ENCODE results near the gene OIT3.
"Not testable (repeated sequence)": the region's sequence is repeated elsewhere in the genome, so short reads cannot be mapped to it uniquely, and the experiment has no call there.

The OIT3 gene

DNA sequence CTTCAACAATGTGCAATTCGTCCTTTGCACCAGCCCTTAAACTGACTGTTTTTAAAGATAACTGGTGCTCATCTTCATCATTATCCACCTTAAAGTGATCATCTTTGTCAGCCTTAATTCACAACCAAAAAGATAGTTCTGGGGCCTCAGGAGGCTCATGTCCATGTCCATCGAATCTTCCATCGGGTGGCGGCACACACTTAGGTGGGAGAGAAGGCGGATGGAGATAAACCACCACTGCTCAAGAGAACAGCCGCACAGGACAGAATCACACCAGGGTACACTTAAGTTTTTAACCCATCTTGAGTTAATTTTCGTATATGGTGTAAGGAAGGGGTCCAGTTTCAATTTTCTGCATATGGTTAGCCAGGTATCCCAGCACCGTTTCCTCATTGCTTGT is 24.8 kb downstream of the OIT3 start:
- DNase-seq (ENCODE audit: low spot score in 2 of 2) (no peak), ATAC-seq (no peak)
- Mint-ChIP-seq H3K9me3 (peaks cover 14% of the 10 kb centered on the region), H3K36me3 (no peaks in the 10 kb centered on the region), H3K27ac (no peak overlapping the region), H3K4me3 (no peak overlapping the region), H3K4me1 (no peaks in the 10 kb centered on the region)

DNA sequence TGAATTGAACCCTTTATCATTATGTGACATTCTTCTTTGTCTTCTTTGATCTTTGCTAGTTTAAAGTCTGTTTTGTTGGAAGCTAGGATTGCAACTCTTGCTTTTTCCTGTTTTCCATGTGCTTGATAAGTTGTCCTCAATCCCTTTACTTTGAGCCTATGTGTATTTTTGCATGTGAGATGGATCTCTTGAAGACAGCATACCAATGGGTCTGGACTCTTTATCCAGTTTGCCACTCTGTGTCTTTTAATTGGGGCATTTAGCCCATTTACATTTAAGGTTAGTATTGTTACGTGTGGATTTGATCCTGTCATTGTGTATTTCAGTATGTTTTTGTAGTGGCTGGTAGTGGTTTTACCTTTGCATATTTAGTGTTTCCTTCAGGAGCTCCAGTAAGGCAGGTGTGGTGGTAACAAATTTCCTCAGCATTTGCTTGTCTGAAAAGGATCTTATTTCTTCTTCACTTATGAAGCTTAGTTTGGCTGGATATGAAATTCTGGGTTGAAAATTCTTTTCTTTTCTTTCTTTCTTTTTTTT is 27.7 kb downstream of the OIT3 start:
- not testable (repeated sequence) for H3K4me1 Mint-ChIP-seq; H3K4me3 Mint-ChIP-seq; DNase-seq (ENCODE audit: low spot score in 2 of 2); ATAC-seq; H3K36me3 Mint-ChIP-seq; H3K27ac Mint-ChIP-seq
- peaks cover 14% of the 10 kb centered on the region for H3K9me3 Mint-ChIP-seq

DNA sequence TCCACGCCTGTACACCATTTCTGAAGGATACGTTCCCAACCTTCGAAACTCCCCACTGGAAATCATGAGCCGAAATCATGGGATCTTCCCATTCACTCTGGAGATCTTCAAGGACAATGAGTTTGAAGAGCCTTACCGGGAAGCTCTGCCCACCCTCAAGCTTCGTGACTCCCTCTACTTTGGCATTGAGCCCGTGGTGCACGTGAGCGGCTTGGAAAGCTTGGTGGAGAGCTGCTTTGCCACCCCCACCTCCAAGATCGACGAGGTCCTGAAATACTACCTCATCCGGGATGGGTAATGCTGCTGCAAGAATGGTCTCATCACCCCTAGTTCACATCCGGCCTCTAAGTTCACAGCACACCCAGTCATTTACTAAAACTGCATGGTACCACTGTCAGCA is 30.8 kb downstream of the OIT3 start:
- ATAC-seq: no peak
- Mint-ChIP-seq H3K4me3 (no peak overlapping the region), H3K36me3 (no peaks in the 10 kb centered on the region), H3K27ac (no peak overlapping the region), H3K4me1 (no peaks in the 10 kb centered on the region), H3K9me3 (peaks cover 14% of the 10 kb centered on the region)
- no peak for DNase-seq (ENCODE audit: low spot score in 2 of 2)

DNA sequence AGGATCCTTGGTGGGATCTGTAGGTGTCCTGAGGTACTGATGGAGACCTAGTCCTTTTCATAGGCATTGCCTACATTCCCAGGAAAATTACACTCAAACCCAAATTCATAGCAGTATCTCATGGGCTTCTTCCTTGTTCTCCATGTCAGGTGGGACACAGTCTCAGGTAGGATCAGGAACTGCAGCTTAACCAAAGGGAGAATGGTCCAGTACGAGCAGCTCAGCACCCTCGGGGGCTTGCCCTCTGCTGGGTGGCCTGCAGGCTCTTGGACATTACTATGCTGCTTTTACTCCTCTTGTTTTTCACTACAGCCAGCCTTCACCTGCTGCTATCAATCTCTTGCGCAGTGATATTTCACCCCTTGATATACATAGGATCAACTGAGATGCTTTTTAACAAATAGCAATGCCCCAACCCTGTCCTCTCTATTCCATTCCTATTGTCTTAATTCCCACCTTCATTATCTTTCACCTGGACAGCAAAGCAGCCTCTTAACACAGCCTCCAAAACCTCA is 32.5 kb downstream of the OIT3 start:
- ATAC-seq (no peak), DNase-seq (ENCODE audit: low spot score in 2 of 2) (no peak)
- Mint-ChIP-seq H3K36me3 (no peaks in the 10 kb centered on the region), H3K4me3 (no peak overlapping the region), H3K27ac (no peak overlapping the region), H3K4me1 (no peaks in the 10 kb centered on the region), H3K9me3 (peaks cover 6% of the 10 kb centered on the region)

DNA sequence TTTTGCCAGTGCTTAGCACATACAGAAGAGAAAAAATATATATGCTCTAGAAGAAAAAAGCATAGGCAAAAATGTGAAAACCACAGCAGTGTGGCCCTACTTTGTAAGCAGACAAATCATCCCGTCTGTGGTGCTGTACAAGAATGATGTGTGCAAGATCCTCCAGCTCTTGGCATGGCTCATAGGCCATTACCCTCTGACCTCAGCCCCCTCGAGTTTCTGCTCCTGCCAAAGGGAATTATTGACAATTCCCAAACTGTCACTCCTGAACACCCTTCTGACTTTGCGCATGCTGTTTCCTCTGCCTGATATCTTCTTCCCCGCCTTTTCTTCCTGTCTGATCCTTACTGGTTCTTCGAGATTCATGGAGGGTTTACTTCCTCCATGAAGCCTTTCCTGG is 33.9 kb downstream of the OIT3 start:
- peaks cover under 1% of the 10 kb centered on the region for H3K9me3 Mint-ChIP-seq
- H3K4me3 Mint-ChIP-seq: no peak overlapping the region

DNA sequence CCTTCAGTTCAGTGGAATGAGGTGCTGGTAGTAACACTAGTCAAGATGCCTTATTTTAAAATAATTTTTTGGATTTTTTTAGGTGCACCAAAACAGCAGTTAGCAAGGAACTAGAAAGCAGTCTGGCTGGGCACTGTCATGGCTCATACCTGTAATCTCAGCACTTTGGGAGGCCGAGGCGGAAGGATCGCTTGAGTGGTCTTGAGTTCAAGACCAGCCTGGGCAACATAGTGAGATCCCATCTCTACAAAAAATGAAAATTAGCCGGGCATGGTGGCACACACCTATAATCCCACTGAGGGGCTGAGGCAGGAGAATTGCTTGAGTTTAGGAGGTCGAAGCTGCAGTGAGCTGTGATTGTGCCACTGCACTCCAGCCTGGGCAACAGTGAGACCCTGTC is 35.3 kb downstream of the OIT3 start:
- Mint-ChIP-seq H3K36me3 (no peaks in the 10 kb centered on the region), H3K4me1 (no peaks in the 10 kb centered on the region), H3K9me3 (no peaks in the 10 kb centered on the region), H3K4me3 (no peak overlapping the region), H3K27ac (no peak overlapping the region)
- no peak for DNase-seq (ENCODE audit: low spot score in 2 of 2)
- no peak for ATAC-seq

More for the DNA sequence above, 33.9 kb downstream of the OIT3 start:
- no peak for DNase-seq (ENCODE audit: low spot score in 2 of 2)
- Mint-ChIP-seq H3K27ac (no peak overlapping the region), H3K36me3 (no peaks in the 10 kb centered on the region), H3K4me1 (no peaks in the 10 kb centered on the region)
- no peak for ATAC-seq

DNA sequence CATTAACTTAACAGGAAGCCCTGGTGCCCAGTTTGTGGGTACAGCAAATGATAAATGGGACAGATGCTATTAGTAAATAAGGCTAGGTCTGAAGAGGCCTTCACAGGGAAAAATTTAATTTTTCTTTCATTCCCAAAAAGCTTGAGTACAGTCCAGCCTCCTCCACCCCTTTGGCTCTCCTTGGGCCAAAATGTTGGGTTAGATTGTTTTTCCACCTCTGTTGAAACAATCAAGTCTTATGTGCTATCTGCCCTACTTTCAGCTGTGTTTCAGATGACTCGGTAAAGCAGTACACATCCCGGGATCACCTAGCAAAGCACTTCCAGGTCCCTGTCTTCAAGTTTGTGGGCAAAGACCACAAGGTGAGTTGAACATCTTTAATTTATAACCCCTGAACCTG is 36.7 kb downstream of the OIT3 start:
- DNase-seq (ENCODE audit: low spot score in 2 of 2) (no peak), ATAC-seq (no peak)
- Mint-ChIP-seq H3K4me1 (no peaks in the 10 kb centered on the region), H3K27ac (no peak overlapping the region), H3K36me3 (no peaks in the 10 kb centered on the region), H3K4me3 (no peak overlapping the region), H3K9me3 (no peaks in the 10 kb centered on the region)

DNA sequence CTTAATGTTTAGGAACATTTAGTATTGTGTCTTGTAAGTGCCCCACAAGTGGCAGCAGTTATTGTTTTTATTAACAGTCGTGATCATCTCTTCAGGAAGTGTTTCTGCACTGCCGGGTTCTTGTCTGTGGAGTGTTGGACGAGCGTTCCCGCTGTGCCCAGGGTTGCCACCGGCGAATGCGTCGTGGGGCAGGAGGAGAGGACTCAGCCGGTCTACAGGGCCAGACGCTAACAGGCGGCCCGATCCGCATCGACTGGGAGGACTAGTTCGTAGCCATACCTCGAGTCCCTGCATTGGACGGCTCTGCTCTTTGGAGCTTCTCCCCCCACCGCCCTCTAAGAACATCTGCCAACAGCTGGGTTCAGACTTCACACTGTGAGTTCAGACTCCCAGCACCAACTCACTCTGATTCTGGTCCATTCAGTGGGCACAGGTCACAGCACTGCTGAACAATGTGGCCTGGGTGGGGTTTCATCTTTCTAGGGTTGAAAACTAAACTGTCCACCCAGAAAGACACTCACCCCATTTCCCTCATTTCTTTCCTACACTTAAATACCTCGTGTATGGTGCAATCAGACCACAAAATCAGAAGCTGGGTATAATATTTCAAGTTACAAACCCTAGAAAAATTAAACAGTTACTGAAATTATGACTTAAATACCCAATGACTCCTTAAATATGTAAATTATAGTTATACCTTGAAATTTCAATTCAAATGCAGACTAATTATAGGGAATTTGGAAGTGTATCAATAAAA is 38.9 kb downstream of the OIT3 start:
- Mint-ChIP-seq H3K4me1 (no peaks in the 10 kb centered on the region), H3K4me3 (no peak overlapping the region), H3K36me3 (no peaks in the 10 kb centered on the region), H3K27ac (no peak overlapping the region), H3K9me3 (no peaks in the 10 kb centered on the region)
- ATAC-seq (no peak), DNase-seq (ENCODE audit: low spot score in 2 of 2) (no peak)

DNA sequence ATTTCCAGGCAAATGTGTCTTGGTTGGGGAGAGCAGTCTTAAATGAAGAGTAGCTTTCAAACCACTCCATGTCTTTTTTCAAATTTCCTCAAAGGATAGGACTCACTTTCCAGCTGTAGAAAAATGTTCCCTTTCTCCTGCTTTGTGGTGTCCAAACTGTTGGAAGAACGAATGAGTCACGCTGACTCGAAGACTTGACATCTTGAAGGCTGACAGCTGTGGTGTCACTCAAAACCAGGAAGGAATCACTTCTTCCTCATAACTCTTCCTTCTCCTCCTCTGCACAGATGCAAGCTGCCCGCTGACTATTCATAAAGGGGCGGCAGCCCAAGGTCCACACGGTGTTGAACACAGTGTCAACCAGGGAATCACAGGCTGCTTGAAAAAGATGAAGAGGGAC is 41.8 kb downstream of the OIT3 start:
- no peaks in the 10 kb centered on the region for H3K36me3 Mint-ChIP-seq
- H3K4me1 Mint-ChIP-seq: no peaks in the 10 kb centered on the region
- H3K4me3 Mint-ChIP-seq: no peak overlapping the region
- ATAC-seq (no peak), DNase-seq (ENCODE audit: low spot score in 2 of 2) (no peak)
- no peaks in the 10 kb centered on the region for H3K9me3 Mint-ChIP-seq
- no peak overlapping the region for H3K27ac Mint-ChIP-seq

DNA sequence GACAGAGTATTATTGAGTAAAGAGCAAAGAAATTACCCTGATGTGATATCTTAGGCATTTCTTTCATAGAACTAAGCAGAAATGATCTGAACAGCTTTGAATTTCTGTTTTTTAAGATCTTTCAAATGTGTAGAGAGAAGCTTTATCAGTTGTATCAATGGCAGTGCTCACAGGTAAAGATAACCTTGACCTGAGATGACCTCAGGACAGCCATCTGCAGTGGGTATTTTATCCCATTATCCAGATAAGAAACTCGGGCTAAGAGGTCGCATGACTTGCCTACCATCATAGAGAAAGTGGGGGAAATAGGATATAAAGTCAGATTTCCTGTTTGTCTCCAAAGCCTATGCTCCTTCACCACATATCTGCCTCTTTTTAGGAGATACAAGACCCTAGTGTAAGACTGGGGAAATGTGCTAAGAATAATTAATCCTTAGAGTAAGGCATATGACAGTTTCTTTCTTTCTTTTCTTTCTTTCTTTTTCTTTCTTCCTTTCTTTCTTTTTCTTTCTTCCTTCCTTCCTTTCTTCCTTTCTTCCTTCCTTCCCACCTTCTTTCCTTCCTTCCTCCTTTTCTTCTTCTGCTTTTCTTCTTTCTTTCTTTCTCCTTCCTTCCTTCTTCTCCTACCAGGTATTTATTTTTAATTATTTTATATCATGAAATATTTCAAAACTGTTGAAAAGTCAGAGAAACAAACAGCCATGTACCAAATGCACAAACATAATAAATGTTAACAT is 50.1 kb downstream of the OIT3 start:
- peaks cover 17% of the 10 kb centered on the region for H3K4me1 Mint-ChIP-seq
- no peak for ATAC-seq

DNA sequence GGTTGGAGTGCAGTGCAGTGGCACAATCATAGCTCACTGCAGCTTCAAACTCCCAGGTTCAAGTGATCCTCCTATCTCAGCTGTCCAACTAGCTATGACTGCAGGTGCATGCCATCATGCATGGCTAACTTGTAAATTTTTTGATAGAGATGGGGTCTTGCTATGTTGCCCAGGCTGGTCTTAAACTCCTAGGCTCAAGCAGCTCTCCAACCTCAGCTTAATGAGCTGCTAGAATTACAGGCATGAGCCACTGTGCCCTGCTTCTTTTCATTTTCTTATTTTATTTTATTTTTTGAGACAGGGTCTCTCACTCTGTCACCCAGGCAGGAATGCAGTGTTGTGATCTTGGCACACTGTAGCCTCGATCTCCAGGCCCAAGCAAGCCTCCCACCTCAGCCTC is 53.4 kb downstream of the OIT3 start:
- ATAC-seq (no peak), DNase-seq (ENCODE audit: low spot score in 2 of 2) (no peak)
- Mint-ChIP-seq H3K9me3 (no peaks in the 10 kb centered on the region), H3K4me1 (peaks cover 6% of the 10 kb centered on the region), H3K36me3 (peaks cover 2% of the 10 kb centered on the region), H3K27ac (no peak overlapping the region), H3K4me3 (no peak overlapping the region)

More for the DNA sequence above, 50.1 kb downstream of the OIT3 start:
- H3K36me3 Mint-ChIP-seq: peaks cover 11% of the 10 kb centered on the region
- DNase-seq (ENCODE audit: low spot score in 2 of 2): no peak
- H3K27ac Mint-ChIP-seq: no peak overlapping the region
- H3K9me3 Mint-ChIP-seq: no peaks in the 10 kb centered on the region
- no peak overlapping the region for H3K4me3 Mint-ChIP-seq

DNA sequence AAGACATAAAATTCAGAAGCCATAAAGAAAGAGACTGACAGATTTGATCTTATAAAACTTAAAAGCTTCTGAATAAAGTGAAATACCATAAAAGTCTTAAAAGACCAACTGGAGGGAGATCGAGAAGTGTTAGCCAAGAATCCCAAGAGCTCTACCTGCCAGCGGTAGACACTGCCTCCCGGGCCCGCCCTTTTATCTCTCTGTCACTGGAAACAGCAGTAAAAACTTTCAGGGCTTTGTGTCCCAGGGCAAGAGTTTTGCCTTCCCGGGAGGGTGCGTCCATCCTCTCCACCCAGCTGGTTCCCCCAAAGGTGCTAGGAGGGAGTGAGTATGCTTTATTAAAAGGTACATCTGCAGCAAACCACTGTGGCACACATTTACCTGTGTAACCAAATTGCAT is 55.2 kb downstream of the OIT3 start:
- ATAC-seq (no peak), DNase-seq (ENCODE audit: low spot score in 2 of 2) (no peak)
- Mint-ChIP-seq H3K4me3 (no peak overlapping the region), H3K27ac (no peak overlapping the region), H3K4me1 (no peaks in the 10 kb centered on the region), H3K9me3 (no peaks in the 10 kb centered on the region), H3K36me3 (no peaks in the 10 kb centered on the region)

DNA sequence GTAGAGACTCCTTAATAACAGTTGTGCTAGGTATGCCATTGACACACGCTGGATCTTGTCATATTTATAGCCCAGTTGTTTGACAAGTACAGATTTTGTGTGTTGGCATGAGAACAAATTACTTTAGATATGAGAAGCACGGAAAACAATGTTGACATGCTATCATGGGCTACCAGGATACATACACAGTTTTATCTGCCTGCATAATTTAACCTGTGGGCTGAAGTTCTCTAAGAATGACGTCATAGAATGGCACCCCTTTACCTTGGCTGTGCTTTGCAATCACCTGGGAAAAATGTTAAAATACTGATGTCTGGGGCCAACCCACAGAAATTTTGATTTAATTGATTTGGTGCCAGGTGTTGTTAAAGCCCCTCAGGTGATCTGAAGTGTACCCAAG is 58.2 kb downstream of the OIT3 start:
- Mint-ChIP-seq H3K27ac (no peak overlapping the region), H3K4me3 (no peak overlapping the region), H3K4me1 (no peaks in the 10 kb centered on the region)

DNA sequence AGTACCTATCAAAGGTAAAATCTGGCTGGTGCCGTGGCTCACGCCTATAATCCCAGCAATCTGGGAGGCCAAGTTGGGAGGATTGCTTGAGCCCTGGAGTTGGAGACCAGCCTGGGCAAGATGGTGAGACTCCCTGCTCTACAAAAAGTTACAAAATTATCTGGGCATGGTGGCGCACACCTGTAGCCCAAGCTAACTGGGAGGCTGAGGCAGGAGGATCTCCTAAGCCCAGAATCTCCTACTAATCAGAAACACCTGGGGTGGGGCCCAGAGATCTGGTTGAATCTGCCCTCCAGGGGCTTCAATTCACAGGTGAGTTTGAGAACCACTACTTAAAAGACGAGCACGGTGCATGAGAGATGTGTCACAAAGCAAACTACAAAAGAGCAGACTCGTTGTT is 58.6 kb downstream of the OIT3 start:
- ATAC-seq (no peak), DNase-seq (ENCODE audit: low spot score in 2 of 2) (no peak)
- Mint-ChIP-seq H3K9me3 (no peaks in the 10 kb centered on the region), H3K4me3 (no peak overlapping the region), H3K36me3 (no peaks in the 10 kb centered on the region), H3K4me1 (no peaks in the 10 kb centered on the region), H3K27ac (no peak overlapping the region)

More for the DNA sequence above, 58.2 kb downstream of the OIT3 start:
- ATAC-seq: no peak
- no peak for DNase-seq (ENCODE audit: low spot score in 2 of 2)
- H3K9me3 Mint-ChIP-seq: no peaks in the 10 kb centered on the region
- H3K36me3 Mint-ChIP-seq: no peaks in the 10 kb centered on the region

DNA sequence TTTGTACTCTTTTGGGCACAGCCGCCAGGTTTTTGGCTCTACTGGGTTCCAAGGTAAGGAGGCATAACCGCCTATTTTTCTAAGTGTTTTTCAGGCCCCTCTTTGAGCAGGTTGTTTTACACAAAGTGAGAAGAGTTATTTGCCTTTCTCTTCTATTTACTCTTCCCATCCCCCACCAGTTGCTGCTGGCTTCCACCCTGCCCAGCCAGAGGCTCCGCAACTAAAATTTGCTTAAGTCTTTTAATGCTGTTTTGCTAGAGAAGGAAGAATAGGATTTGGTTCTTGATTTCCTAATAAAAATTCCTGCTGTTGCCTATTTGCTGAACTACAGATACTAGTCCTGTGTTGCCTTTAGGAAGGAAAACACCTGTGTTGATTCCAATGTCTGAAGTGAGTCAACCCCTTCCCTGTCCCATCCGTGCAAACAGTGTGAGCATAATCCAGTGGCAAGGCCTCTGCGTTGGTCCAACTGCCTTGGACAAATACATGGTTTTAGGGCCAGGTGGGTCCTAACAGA is 59.2 kb downstream of the OIT3 start:
- H3K4me1 Mint-ChIP-seq: no peaks in the 10 kb centered on the region
- H3K27ac Mint-ChIP-seq: no peak overlapping the region
- no peak overlapping the region for H3K4me3 Mint-ChIP-seq
- H3K9me3 Mint-ChIP-seq: no peaks in the 10 kb centered on the region
- DNase-seq (ENCODE audit: low spot score in 2 of 2) (no peak), ATAC-seq (no peak)
- no peaks in the 10 kb centered on the region for H3K36me3 Mint-ChIP-seq

DNA sequence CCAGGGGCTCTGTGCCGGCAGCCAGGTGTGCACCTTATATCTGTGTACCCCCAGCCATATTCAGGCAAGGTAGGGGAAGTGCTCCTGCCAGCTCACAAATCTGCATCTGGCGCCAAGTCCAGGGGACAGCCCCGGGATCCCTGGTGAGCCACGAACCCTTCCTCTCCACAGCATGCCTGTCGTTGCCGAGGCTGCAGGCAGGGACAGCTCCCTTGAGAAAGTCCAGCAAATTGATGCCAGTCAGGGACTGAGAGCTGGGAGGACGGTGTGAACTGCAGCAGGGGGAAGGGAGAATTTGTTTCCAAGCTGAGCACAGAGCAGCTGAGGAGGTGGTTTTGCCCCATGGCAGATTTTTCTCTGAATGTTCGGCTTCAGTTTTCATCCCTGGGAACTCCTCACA is 60.1 kb downstream of the OIT3 start:
- Mint-ChIP-seq H3K4me3 (no peak overlapping the region), H3K9me3 (no peaks in the 10 kb centered on the region), H3K36me3 (no peaks in the 10 kb centered on the region), H3K27ac (no peak overlapping the region), H3K4me1 (no peaks in the 10 kb centered on the region)
- no peak for ATAC-seq
- no peak for DNase-seq (ENCODE audit: low spot score in 2 of 2)
